H9 (cell line): ENCODE results near the gene FGF12. TPM values are rescaled to one million over a fixed set of nuclear protein-coding genes. Genes with fewer than 3 reads are reported as not detected.

Source experiments
- DNase-seq: peaks from one replicate; pipeline ENCODE4 v3.0.0-alpha.2; 2017
- H2AFZ ChIP-seq: one replicate; pipeline ENCODE4 v1.6.1; 2013; ENCODE audit warnings: mild to moderate bottlenecking, low read length, control low read depth, moderate library complexity
- H2AK5ac ChIP-seq: 2 replicates; pipeline ENCODE4 v1.6.1; 2013; ENCODE audit warnings: low read length, control low read depth, mixed read lengths; ENCODE audit not compliant: insufficient read length
- H2BK120ac ChIP-seq: one replicate; pipeline ENCODE4 v1.6.1; 2013; ENCODE audit warnings: low read depth, mild to moderate bottlenecking, low read length, control low read depth, inconsistent platforms; ENCODE audit not compliant: poor library complexity, severe bottlenecking
- H2BK12ac ChIP-seq: 2 replicates; pipeline ENCODE4 v1.6.1; 2013; ENCODE audit warnings: low read length, control low read depth, mixed read lengths, low read depth; ENCODE audit not compliant: insufficient read length
- H2BK15ac ChIP-seq: 2 replicates; pipeline ENCODE4 v1.6.1; 2013; ENCODE audit warnings: low read depth, low read length, control low read depth
- H2BK20ac ChIP-seq: one replicate; pipeline ENCODE4 v1.6.1; 2013; ENCODE audit warnings: low read depth, mild to moderate bottlenecking, low read length, control low read depth, inconsistent platforms; ENCODE audit not compliant: poor library complexity, severe bottlenecking
- H2BK5ac ChIP-seq: 2 replicates; pipeline ENCODE4 v1.6.1; 2013; ENCODE audit warnings: low read length, control low read depth, mixed read lengths; ENCODE audit not compliant: insufficient read length
- H3K14ac ChIP-seq: 2 replicates; pipeline ENCODE4 v1.6.1; 2013; ENCODE audit warnings: low read length, control low read depth; ENCODE audit not compliant: insufficient read depth
- H3K18ac ChIP-seq: 2 replicates; pipeline ENCODE4 v1.6.1; 2013; ENCODE audit warnings: low read depth, mild to moderate bottlenecking, mixed read lengths, low read length, control low read depth; ENCODE audit not compliant: insufficient read length
- H3K23ac ChIP-seq: 2 replicates; pipeline ENCODE4 v1.6.1; 2013; ENCODE audit warnings: low read length, control low read depth, mixed read lengths, low read depth; ENCODE audit not compliant: insufficient read length
- H3K23me2 ChIP-seq: 2 replicates; pipeline ENCODE4 v1.6.1; 2013; ENCODE audit warnings: low read depth, mild to moderate bottlenecking, mixed read lengths, low read length, control low read depth; ENCODE audit not compliant: insufficient read length, poor library complexity, severe bottlenecking
- H3K27ac ChIP-seq: 2 replicates; pipeline ENCODE4 v1.5.1; 2013; ENCODE audit warnings: low read length, control low read depth, mixed read lengths, low read depth; ENCODE audit not compliant: insufficient read length
- H3K27me3 ChIP-seq: 2 replicates; pipeline ENCODE4 v1.6.1; 2013; ENCODE audit warnings: low read length, control low read depth, inconsistent platforms; ENCODE audit not compliant: insufficient read depth
- H3K4ac ChIP-seq: 2 replicates; pipeline ENCODE4 v1.6.1; 2013; ENCODE audit warnings: low read depth, mild to moderate bottlenecking, control low read depth, inconsistent platforms, low read length, moderate library complexity
- H3K4me1 ChIP-seq: 2 replicates; pipeline ENCODE4 v1.6.1; 2013; ENCODE audit warnings: low read length, control low read depth, inconsistent platforms; ENCODE audit not compliant: insufficient read depth
- H3K4me2 ChIP-seq: 2 replicates; pipeline ENCODE4 v1.6.1; 2013; ENCODE audit warnings: low read length, control low read depth, mixed read lengths; ENCODE audit not compliant: insufficient read length, insufficient read depth
- H3K56ac ChIP-seq: 2 replicates; pipeline ENCODE4 v1.6.1; 2013; ENCODE audit warnings: low read depth, mild to moderate bottlenecking, mixed read lengths, low read length, control low read depth; ENCODE audit not compliant: insufficient read length
- H3K79me1 ChIP-seq: 2 replicates; pipeline ENCODE4 v1.6.1; 2013; ENCODE audit warnings: low read depth, mild to moderate bottlenecking, moderate library complexity, low read length, control low read depth, inconsistent platforms; ENCODE audit not compliant: insufficient read depth, poor library complexity, severe bottlenecking
- H3K79me2 ChIP-seq: 2 replicates; pipeline ENCODE4 v1.6.1; 2013; ENCODE audit warnings: low read length, control low read depth, inconsistent platforms; ENCODE audit not compliant: insufficient read depth
- H3K9ac ChIP-seq: 2 replicates; pipeline ENCODE4 v1.6.1; 2013; ENCODE audit warnings: low read length, control low read depth, mixed read lengths; ENCODE audit not compliant: insufficient read length; ENCODE audit errors: extremely low read depth
- H3K9me3 ChIP-seq: one replicate; pipeline ENCODE4 v1.6.1; 2013; ENCODE audit warnings: low read depth, low read length, inconsistent platforms; ENCODE audit not compliant: control insufficient read depth
- H3T11ph ChIP-seq: one replicate; pipeline ENCODE4 v1.6.1; 2013; ENCODE audit warnings: mild to moderate bottlenecking, low read length, control low read depth, inconsistent platforms
- H4K20me1 ChIP-seq: one replicate; pipeline ENCODE4 v1.6.1; 2013; ENCODE audit not compliant: control insufficient read depth, insufficient read length, insufficient read depth
- H4K5ac ChIP-seq: 2 replicates; pipeline ENCODE4 v1.6.1; 2013; ENCODE audit warnings: low read depth, mild to moderate bottlenecking, mixed read lengths, low read length, control low read depth; ENCODE audit not compliant: insufficient read length
- H4K8ac ChIP-seq: replicated peaks from 2 replicates; pipeline ENCODE4 v1.6.1; 2013; ENCODE audit warnings: low read length, control low read depth, mixed read lengths, low read depth; ENCODE audit not compliant: insufficient read length
- H4K91ac ChIP-seq: 2 replicates; pipeline ENCODE4 v1.6.1; 2013; ENCODE audit warnings: low read depth, mild to moderate bottlenecking, moderate library complexity, mixed read lengths, low read length, control low read depth; ENCODE audit not compliant: insufficient read length
- H3K27ac Mint-ChIP-seq, 3 experiments: 2 replicates in 2 of 3; 3 replicates in 1 of 3; pipeline ENCODE4 v1.8.0; 2020 to 2021; ENCODE audit warnings: mixed read lengths in 3 of 3, mild to moderate bottlenecking in 1 of 3, moderate library complexity in 1 of 3
- H3K27me3 Mint-ChIP-seq: 2 replicates; pipeline ENCODE4 v1.8.0; 2021; ENCODE audit warnings: low read depth, mild to moderate bottlenecking, moderate library complexity, mixed read lengths
- H3K36me3 Mint-ChIP-seq, 3 experiments: 2 replicates in 2 of 3; 3 replicates in 1 of 3; pipeline ENCODE4 v1.8.0; 2020 to 2021; ENCODE audit warnings: low read depth in 3 of 3, mixed read lengths in 3 of 3; ENCODE audit not compliant: insufficient read depth in 1 of 3
- H3K4me1 Mint-ChIP-seq, 2 experiments: 2 replicates each; pipeline ENCODE4 v1.8.0; 2020; ENCODE audit warnings: mixed read lengths in 2 of 2
- H3K4me3 Mint-ChIP-seq, 2 experiments: 2 replicates in 1 of 2; 3 replicates in 1 of 2; pipeline ENCODE4 v1.8.0; 2020 to 2021; ENCODE audit warnings: mild to moderate bottlenecking in 2 of 2, mixed read lengths in 2 of 2, moderate library complexity in 1 of 2
- H3K9me3 Mint-ChIP-seq, 2 experiments: 2 replicates in 1 of 2; 3 replicates in 1 of 2; pipeline ENCODE4 v1.8.0; 2020; ENCODE audit warnings: mild to moderate bottlenecking in 2 of 2, mixed read lengths in 2 of 2, moderate library complexity in 1 of 2
- WGBS: extraction: QIAGEN DNeasy Blood & Tissue Kit; methylation state at CpG from one replicate; pipeline ENCODE4 v1.1.7; 2013; ENCODE audit warnings: missing lambda C conversion rate, low lambda C conversion rate, mixed read lengths; ENCODE audit not compliant: insufficient read length; ENCODE audit errors: extremely low coverage; 5-methylcytosine and 5-hydroxymethylcytosine counted together
- total RNA-seq: library from RNA; stranded (reverse); gene quantifications from 2 replicates; pipeline ENCODE4 v1.2.1, GENCODE V29; 2021
- TF ChIP-seq, protein P1 (sequence below): fragments of 200-600 bp; sonication (generic); conservative IDR thresholded peaks from 3 replicates; pipeline ENCODE4 v1.8.0; 2021; ENCODE audit warnings: antibody characterized with exemption, mild to moderate bottlenecking

Gene FGF12
- total RNA-seq, 1 experiment from 2014 or later, result 5.6 TPM

GRCh38 chr3:192216067-192216466 lies 511.3 kb downstream of the FGF12 start:
- Histone ChIP-seq H3K14ac (no peak overlapping the region), H3K27me3 (no peaks in the 10 kb centered on the region), H2BK12ac (no peak overlapping the region), H3K4me1 (no peaks in the 10 kb centered on the region; the same call in 1 of the 2 replicates), H4K5ac (no peak overlapping the region), H3K9ac (no peak overlapping the region), H3K18ac (no peak overlapping the region), H3K56ac (no peak overlapping the region), H2BK15ac (no peak overlapping the region), H2BK5ac (no peak overlapping the region), H3K9me3 (no peaks in the 10 kb centered on the region), H2AK5ac (no peak overlapping the region), H3K27ac (no peak overlapping the region), H3T11ph (no peak overlapping the region), H2BK120ac (no peak overlapping the region), H2BK20ac (no peak overlapping the region), H2AFZ (no peak overlapping the region), H4K20me1 (no peaks in the 10 kb centered on the region), H3K23me2 (no peaks in the 10 kb centered on the region), H3K4ac (no peak overlapping the region), H4K8ac (no peak overlapping the region), H3K23ac (no peak overlapping the region), H4K91ac (no peak overlapping the region), H3K79me1 (no peaks in the 10 kb centered on the region), H3K4me2 (no peak overlapping the region), H3K79me2 (no peaks in the 10 kb centered on the region)
- Mint-ChIP-seq H3K27ac (no peak overlapping the region), H3K4me3 (no peak overlapping the region), H3K36me3 (no peaks in the 10 kb centered on the region), H3K4me1 (peaks cover 15 to 20% of the 10 kb centered on the region in 2 experiments), H3K27me3 (no peaks in the 10 kb centered on the region), H3K9me3 (no peaks in the 10 kb centered on the region)
- no CpG with 5 or more reads among the region's 2 CpGs for WGBS
- TF ChIP-seq, protein P1, sequence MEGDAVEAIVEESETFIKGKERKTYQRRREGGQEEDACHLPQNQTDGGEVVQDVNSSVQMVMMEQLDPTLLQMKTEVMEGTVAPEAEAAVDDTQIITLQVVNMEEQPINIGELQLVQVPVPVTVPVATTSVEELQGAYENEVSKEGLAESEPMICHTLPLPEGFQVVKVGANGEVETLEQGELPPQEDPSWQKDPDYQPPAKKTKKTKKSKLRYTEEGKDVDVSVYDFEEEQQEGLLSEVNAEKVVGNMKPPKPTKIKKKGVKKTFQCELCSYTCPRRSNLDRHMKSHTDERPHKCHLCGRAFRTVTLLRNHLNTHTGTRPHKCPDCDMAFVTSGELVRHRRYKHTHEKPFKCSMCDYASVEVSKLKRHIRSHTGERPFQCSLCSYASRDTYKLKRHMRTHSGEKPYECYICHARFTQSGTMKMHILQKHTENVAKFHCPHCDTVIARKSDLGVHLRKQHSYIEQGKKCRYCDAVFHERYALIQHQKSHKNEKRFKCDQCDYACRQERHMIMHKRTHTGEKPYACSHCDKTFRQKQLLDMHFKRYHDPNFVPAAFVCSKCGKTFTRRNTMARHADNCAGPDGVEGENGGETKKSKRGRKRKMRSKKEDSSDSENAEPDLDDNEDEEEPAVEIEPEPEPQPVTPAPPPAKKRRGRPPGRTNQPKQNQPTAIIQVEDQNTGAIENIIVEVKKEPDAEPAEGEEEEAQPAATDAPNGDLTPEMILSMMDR, result no peak
- no peak for DNase-seq
